Glutamatergic neuron (in vitro differentiated cells): ENCODE data around the gene CPXM2. TPM values are rescaled to one million over a fixed set of nuclear protein-coding genes. Genes with fewer than 3 reads are reported as not detected.

Source experiments
- DNase-seq: peaks from one replicate; pipeline ENCODE4 v3.0.0; 2022
- H3K27ac Mint-ChIP-seq: one replicate; pipeline ENCODE4 v1.8.0; 2020; ENCODE audit warnings: mild to moderate bottlenecking, mixed read lengths, inconsistent platforms; ENCODE audit not compliant: unreplicated experiment
- H3K27me3 Mint-ChIP-seq: one replicate; pipeline ENCODE4 v1.8.0; 2020; ENCODE audit warnings: mild to moderate bottlenecking, moderate library complexity, mixed read lengths, inconsistent platforms; ENCODE audit not compliant: unreplicated experiment
- H3K36me3 Mint-ChIP-seq: one replicate; pipeline ENCODE4 v1.8.0; 2020; ENCODE audit warnings: mild to moderate bottlenecking, mixed read lengths, inconsistent platforms; ENCODE audit not compliant: unreplicated experiment
- H3K4me1 Mint-ChIP-seq: one replicate; pipeline ENCODE4 v1.8.0; 2020; ENCODE audit warnings: mild to moderate bottlenecking, low read depth, mixed read lengths, inconsistent platforms; ENCODE audit not compliant: unreplicated experiment
- H3K4me3 Mint-ChIP-seq: one replicate; pipeline ENCODE4 v1.8.0; 2020; ENCODE audit warnings: mild to moderate bottlenecking, mixed read lengths, inconsistent platforms; ENCODE audit not compliant: unreplicated experiment
- H3K9me3 Mint-ChIP-seq: one replicate; pipeline ENCODE4 v1.8.0; 2020; ENCODE audit warnings: mild to moderate bottlenecking, moderate library complexity, mixed read lengths, inconsistent platforms; ENCODE audit not compliant: unreplicated experiment
- CTCF ChIP-seq: fragments of 200-600 bp; sonication (generic); IDR thresholded peaks from one replicate; pipeline ENCODE4 v1.5.0; 2021; ENCODE audit not compliant: partially characterized antibody, unreplicated experiment
- total RNA-seq: library from RNA; stranded (reverse); fragmentation: NEBNext Ultra II Directional; extraction: Animal tissue kit (Norgen Biotek cat#: 25700); gene quantifications from one replicate; pipeline ENCODE4 v1.2.1, GENCODE V29; 2021; ENCODE audit not compliant: unreplicated experiment

CPXM2 gene
- total RNA-seq, 1 donor from 2014 or later: not detected

GRCh38 chr10:123761038-123761428, 130.6 kb downstream of the CPXM2 start:
- H3K27me3 Mint-ChIP-seq: peaks cover 1% of the 10 kb centered on the region
- H3K4me3 Mint-ChIP-seq: no peak overlapping the region
- TF ChIP-seq CTCF: no peak
- peaks cover 4% of the 10 kb centered on the region for H3K4me1 Mint-ChIP-seq
- H3K36me3 Mint-ChIP-seq: no peaks in the 10 kb centered on the region
- H3K27ac Mint-ChIP-seq: no peak overlapping the region
- DNase-seq: no peak
- no peaks in the 10 kb centered on the region for H3K9me3 Mint-ChIP-seq

GRCh38 chr10:123760356-123761037, 131.1 kb downstream of the CPXM2 start:
- DNase-seq: no peak
- Mint-ChIP-seq H3K9me3 (no peaks in the 10 kb centered on the region), H3K27ac (no peak overlapping the region), H3K27me3 (peaks cover 1% of the 10 kb centered on the region), H3K36me3 (no peaks in the 10 kb centered on the region), H3K4me1 (no peaks in the 10 kb centered on the region), H3K4me3 (no peak overlapping the region)
- no peak for TF ChIP-seq CTCF

DNA sequence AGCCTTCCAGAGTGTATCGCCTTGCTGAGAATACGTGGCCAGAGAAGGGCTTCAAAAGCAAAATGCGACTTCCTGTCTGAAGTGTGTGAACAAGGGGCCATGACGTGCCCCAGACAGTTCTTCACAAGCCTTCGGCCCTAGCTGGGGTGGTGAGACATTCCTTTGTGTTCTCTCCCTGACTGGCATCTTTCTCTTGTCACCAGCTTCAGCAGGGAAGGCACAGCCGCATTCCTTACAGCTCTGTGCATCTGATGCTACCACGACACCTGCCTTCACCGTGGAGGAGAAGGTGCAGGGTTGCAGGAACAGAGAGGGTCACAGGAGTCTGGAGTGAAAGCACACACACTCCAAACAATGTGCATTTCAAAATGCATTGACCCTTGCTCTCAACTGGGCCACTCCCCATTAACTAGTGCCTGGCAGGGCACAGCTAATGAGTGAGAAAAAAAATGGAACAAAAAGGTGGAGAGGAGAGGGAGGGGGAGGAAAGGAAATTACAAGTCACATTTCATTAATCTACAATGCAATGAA, 132.0 kb downstream of the CPXM2 start:
- no peaks in the 10 kb centered on the region for H3K4me1 Mint-ChIP-seq
- DNase-seq: no peak
- H3K9me3 Mint-ChIP-seq: no peaks in the 10 kb centered on the region
- H3K27me3 Mint-ChIP-seq: peaks cover 1% of the 10 kb centered on the region
- H3K36me3 Mint-ChIP-seq: no peaks in the 10 kb centered on the region
- no peak overlapping the region for H3K4me3 Mint-ChIP-seq
- no peak for TF ChIP-seq CTCF
- H3K27ac Mint-ChIP-seq: no peak overlapping the region

DNA sequence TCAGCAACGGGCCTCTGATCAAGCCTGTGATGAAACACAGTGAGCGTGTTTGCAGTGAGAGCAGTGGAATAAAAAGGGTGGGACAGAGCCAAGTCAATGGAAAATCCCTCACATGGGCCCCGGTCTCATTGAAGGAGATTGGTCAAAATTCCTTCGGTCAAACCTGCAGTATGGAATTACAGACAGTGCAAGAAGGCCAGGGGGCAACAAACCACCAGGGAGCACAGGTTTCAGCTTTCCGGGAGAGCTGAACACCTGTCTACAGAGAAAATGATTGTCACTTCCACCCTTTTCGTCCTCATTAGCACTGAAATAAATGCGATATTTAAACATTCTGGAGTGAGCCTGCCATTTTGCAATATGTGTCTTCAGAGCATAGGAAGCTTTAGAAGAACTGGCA, 132.6 kb downstream of the CPXM2 start:
- Mint-ChIP-seq H3K9me3 (no peaks in the 10 kb centered on the region), H3K4me1 (peaks cover 3% of the 10 kb centered on the region), H3K36me3 (no peaks in the 10 kb centered on the region), H3K27me3 (peaks cover 3% of the 10 kb centered on the region), H3K27ac (no peak overlapping the region), H3K4me3 (no peak overlapping the region)
- no peak for DNase-seq
- no peak for TF ChIP-seq CTCF

DNA sequence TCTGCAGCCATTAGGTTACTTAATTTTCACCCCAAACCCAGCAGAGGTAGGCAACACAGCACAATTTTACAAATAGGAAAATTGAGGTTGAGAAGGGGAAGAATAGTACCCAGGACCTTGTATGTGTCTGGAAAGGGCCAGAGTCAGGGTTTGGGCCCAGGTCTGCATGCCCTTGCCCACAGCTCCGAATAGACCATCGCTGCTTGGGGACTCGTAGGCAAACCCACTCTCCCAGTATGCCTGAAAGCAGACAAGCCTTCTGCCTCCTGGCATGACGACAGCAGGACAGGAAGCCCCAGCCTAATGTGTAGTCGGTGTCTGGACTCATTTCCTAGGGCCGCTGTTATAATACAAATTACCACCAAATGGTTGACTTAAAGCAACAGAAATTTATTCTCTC, 133.8 kb downstream of the CPXM2 start:
- no peak for TF ChIP-seq CTCF
- Mint-ChIP-seq H3K27me3 (peaks cover 4% of the 10 kb centered on the region), H3K9me3 (no peaks in the 10 kb centered on the region), H3K36me3 (no peaks in the 10 kb centered on the region), H3K27ac (no peak overlapping the region), H3K4me1 (peaks cover 3% of the 10 kb centered on the region), H3K4me3 (no peak overlapping the region)
- DNase-seq: no peak
